Natural killer cell (primary cell): ENCODE measurements around the gene RIMS3. TPM values are rescaled to one million over a fixed set of nuclear protein-coding genes. Genes with fewer than 3 reads are reported as not detected.
"Not testable (repeated sequence)": the region's sequence is repeated elsewhere in the genome, so short reads cannot be mapped to it uniquely, and the experiment has no call there.

ENCODE experiments used
- ATAC-seq, 3 donors: fragments of 150-1000 bp in 2 of 3; fragments of 200-7000 bp in 1 of 3; cut with Tn5 transposase; 1 replicate in 1 of 3; 2 replicates in 2 of 3; pipeline ENCODE4 v1.10.0; 2021; ENCODE audit warnings: mild to moderate bottlenecking in 2 of 3, moderate library complexity in 2 of 3
- DNase-seq, 2 donors: peaks; one replicate each; pipeline versions ENCODE4 v3.0.0 to v3.0.0-alpha.2; 2013 to 2021; ENCODE audit warnings: mixed read lengths in 1 of 2
- H3K27ac ChIP-seq: one replicate; pipeline ENCODE4 v1.5.1; 2013; ENCODE audit warnings: mild to moderate bottlenecking, low read length
- H3K27me3 ChIP-seq: one replicate; pipeline ENCODE4 v1.6.1; 2013; ENCODE audit warnings: low read length; ENCODE audit not compliant: control insufficient read depth, insufficient read depth
- H3K36me3 ChIP-seq: one replicate; pipeline ENCODE4 v1.6.1; 2013; ENCODE audit warnings: low read length; ENCODE audit not compliant: control insufficient read depth, insufficient read depth
- H3K4me1 ChIP-seq: one replicate; pipeline ENCODE4 v1.6.1; 2013; ENCODE audit warnings: low read length; ENCODE audit not compliant: control insufficient read depth, insufficient read depth
- H3K4me3 ChIP-seq: one replicate; pipeline ENCODE4 v1.5.1; 2013; ENCODE audit warnings: low read length
- H3K9me3 ChIP-seq: one replicate; pipeline ENCODE4 v1.6.1; 2013; ENCODE audit warnings: low read length; ENCODE audit not compliant: control insufficient read depth, insufficient read depth
- H3K27ac Mint-ChIP-seq, 2 donors: one replicate each; pipeline ENCODE4 v1.8.0; 2022; ENCODE audit warnings: mild to moderate bottlenecking in 2 of 2, mixed read lengths in 2 of 2, moderate library complexity in 1 of 2
- H3K27me3 Mint-ChIP-seq, 2 donors: one replicate each; pipeline ENCODE4 v1.8.0; 2022; ENCODE audit warnings: low read depth in 2 of 2, mixed read lengths in 2 of 2
- H3K36me3 Mint-ChIP-seq: one replicate; pipeline ENCODE4 v1.8.0; 2022; ENCODE audit warnings: mixed read lengths
- H3K4me1 Mint-ChIP-seq, 2 donors: one replicate each; pipeline ENCODE4 v1.8.0; 2022; ENCODE audit warnings: mixed read lengths in 2 of 2
- H3K4me3 Mint-ChIP-seq: one replicate; pipeline ENCODE4 v1.8.0; 2022; ENCODE audit warnings: mild to moderate bottlenecking, moderate library complexity, mixed read lengths
- H3K9me3 Mint-ChIP-seq, 2 donors: one replicate each; pipeline ENCODE4 v1.8.0; 2022; ENCODE audit warnings: mixed read lengths in 2 of 2
- WGBS: methylation state at CpG from one replicate; pipeline ENCODE4 v1.1.7; 2013; ENCODE audit warnings: missing lambda C conversion rate; ENCODE audit not compliant: insufficient coverage; 5-methylcytosine and 5-hydroxymethylcytosine counted together
- intact Hi-C: fragments of 100-400 bp; cut with micrococcal nuclease; formaldehyde crosslinking; loops from one replicate; pipeline ENCODE4 v1.14.2; 2022
- total RNA-seq, 4 donors: library from RNA; stranded (reverse); fragments of 120-200 nt in 1 of 4; gene quantifications; one replicate each; pipeline versions ENCODE4 v1.2.3 to v1.2.4, GENCODE V29; 2013 to 2022
- TF ChIP-seq, protein P1 (sequence below): fragments of 200-600 bp; IDR thresholded peaks from one replicate; pipeline ENCODE4 v1.8.0; 2022; ENCODE audit warnings: antibody characterized with exemption

The RIMS3 gene
- total RNA-seq, 3 donors from 2014 or later (not counting 1 experiment from before 2014, with no cell fraction given): 0.56 to 2.1 (median 1.1) TPM

DNA sequence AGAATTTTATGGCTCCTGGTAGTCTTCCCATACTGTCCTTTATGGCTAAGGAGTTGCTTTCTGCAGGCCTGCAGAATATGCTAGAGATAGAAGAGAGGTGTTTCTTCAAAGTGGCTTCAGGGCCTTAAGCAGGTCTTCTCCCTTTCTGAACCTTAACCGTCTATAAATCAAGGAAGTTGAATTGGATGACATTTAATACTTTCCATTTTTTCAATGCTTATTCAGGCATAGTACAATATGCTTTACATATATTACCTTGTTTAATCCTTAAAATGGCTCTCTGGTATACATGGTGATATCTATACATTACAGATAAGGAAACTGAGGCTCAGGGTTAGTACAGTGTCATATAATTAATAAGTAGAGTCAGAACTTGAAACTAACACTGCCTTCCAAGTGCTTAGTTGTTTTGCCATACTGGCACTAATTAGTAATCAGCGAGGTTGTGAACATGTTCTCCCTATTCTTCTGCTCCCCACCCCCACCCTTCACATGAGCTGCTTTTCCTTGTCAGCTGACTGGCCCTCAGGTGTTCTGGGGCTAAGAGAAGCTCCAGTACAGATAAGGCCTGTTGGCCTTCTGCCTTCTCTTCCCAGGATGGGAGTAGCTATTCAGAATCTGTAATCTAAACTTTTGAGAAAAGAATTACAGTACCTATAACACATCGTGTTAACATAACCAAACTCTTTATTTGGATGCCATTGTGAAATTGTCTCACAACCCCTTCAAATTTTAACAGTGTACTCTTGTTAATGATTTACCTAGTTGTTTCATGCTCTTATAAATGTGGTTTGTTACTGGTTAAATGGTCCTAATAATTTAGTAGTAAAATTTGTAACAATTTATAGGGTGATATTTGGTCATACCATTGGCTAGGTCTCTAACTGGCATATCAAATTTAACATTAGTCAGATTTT is 39.6 kb upstream of the RIMS3 start:
- H3K36me3 Mint-ChIP-seq: no peaks in the 10 kb centered on the region
- 83% methylated on average over 1 of the region's 3 CpGs for WGBS
- no peak overlapping the region for H3K4me3 Mint-ChIP-seq
- intact Hi-C loops: no loop called here
- Histone ChIP-seq H3K36me3 (no peaks in the 10 kb centered on the region), H3K27me3 (no peaks in the 10 kb centered on the region), H3K4me1 (no peaks in the 10 kb centered on the region), H3K27ac (no peak overlapping the region), H3K9me3 (no peaks in the 10 kb centered on the region), H3K4me3 (no peak overlapping the region)
- no peak overlapping the region for H3K27ac Mint-ChIP-seq
- ATAC-seq: no peak
- H3K9me3 Mint-ChIP-seq: no peaks in the 10 kb centered on the region
- TF ChIP-seq, protein P1, sequence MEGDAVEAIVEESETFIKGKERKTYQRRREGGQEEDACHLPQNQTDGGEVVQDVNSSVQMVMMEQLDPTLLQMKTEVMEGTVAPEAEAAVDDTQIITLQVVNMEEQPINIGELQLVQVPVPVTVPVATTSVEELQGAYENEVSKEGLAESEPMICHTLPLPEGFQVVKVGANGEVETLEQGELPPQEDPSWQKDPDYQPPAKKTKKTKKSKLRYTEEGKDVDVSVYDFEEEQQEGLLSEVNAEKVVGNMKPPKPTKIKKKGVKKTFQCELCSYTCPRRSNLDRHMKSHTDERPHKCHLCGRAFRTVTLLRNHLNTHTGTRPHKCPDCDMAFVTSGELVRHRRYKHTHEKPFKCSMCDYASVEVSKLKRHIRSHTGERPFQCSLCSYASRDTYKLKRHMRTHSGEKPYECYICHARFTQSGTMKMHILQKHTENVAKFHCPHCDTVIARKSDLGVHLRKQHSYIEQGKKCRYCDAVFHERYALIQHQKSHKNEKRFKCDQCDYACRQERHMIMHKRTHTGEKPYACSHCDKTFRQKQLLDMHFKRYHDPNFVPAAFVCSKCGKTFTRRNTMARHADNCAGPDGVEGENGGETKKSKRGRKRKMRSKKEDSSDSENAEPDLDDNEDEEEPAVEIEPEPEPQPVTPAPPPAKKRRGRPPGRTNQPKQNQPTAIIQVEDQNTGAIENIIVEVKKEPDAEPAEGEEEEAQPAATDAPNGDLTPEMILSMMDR: no peak
- no peaks in the 10 kb centered on the region for H3K27me3 Mint-ChIP-seq
- H3K4me1 Mint-ChIP-seq: peaks cover 24 to 40% of the 10 kb centered on the region in 2 donors
- no peak for DNase-seq

DNA sequence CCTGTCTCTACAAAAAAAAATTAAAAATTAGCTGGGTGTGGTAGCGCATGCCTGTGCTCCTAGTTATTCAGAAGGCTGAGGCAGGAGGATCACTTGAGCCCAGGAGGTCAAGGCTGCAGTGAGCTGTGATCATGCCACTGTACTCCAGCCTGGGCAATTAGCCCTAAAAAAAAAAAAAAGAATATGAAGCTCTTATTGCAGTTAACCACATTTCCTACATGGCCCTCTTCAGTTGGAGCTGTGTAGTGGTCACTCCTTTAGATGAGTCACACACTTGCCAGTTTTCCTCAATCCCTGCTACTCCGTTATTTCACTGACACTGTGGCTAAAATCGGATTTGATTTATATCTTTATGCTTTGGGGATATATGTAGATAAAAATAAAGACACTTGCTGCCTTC is 37.8 kb upstream of the RIMS3 start:
- 92% methylated on average over 2 of the region's 3 CpGs for WGBS
- H3K27me3 ChIP-seq: no peaks in the 10 kb centered on the region
- H3K4me1 ChIP-seq: peaks cover 7% of the 10 kb centered on the region
- Mint-ChIP-seq H3K4me1 (peaks cover 20 to 30% of the 10 kb centered on the region in 2 donors), H3K4me3 (no peak overlapping the region), H3K27me3 (no peaks in the 10 kb centered on the region), H3K36me3 (no peaks in the 10 kb centered on the region), H3K27ac (no peak overlapping the region), H3K9me3 (no peaks in the 10 kb centered on the region)
- no peak overlapping the region for H3K27ac ChIP-seq
- no peak overlapping the region for H3K4me3 ChIP-seq
- intact Hi-C loops: no loop called here
- no peak for ATAC-seq
- DNase-seq: no peak
- TF ChIP-seq, protein P1: no peak
- no peaks in the 10 kb centered on the region for H3K9me3 ChIP-seq
- no peaks in the 10 kb centered on the region for H3K36me3 ChIP-seq

DNA sequence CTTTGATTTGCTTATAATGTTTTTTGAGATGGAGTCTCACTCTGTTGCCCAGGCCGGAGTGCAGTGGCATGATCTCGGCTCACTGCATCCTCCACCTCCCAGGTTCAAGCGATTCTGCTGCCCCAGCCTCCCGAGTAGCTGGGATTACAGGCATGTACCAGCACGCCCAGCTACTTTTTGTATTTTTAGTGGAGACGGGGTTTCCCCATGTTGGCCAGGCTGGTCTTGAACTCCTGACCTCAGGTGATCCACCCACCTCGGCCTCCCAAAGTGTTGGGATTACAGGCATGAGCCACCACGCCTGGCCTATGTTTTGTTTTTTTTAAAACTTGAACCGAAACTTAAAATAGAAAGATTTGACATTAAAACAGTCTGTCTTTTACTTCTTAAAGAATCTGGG is 37.3 kb upstream of the RIMS3 start:
- H3K4me1 ChIP-seq, H3K27me3 Mint-ChIP-seq, H3K4me3 ChIP-seq, H3K4me3 Mint-ChIP-seq, H3K27me3 ChIP-seq, intact Hi-C loops, H3K27ac Mint-ChIP-seq, H3K36me3 Mint-ChIP-seq, H3K27ac ChIP-seq, H3K9me3 ChIP-seq, H3K9me3 Mint-ChIP-seq, ATAC-seq, DNase-seq, H3K36me3 ChIP-seq: not testable (repeated sequence)
- H3K4me1 Mint-ChIP-seq: peaks cover 20 to 30% of the 10 kb centered on the region in 2 donors
- 92% methylated on average over 9 of the region's 9 CpGs for WGBS

DNA sequence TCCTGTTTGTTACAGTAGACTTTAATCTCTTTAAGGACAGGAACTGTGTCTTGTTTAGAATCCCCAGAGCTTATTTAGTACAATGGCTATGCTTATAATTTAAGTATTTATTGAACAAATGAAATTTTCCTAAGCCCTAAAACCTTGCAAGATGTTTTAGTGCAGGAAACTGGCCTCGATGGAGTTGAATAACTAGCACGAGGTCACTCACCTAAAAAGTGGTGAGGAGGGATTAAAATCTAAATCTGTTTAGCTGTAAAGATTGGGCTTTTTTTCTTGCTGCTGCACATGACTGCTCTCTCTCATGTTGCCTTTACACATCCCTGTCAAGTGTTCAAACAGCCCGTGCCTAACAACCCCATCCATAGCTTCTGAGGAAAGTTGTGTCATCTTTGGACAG is 36.2 kb upstream of the RIMS3 start:
- TF ChIP-seq, protein P1: no peak
- Histone ChIP-seq H3K27ac (no peak overlapping the region), H3K9me3 (no peaks in the 10 kb centered on the region), H3K27me3 (no peaks in the 10 kb centered on the region), H3K4me3 (no peak overlapping the region), H3K36me3 (no peaks in the 10 kb centered on the region), H3K4me1 (peaks cover 7% of the 10 kb centered on the region)
- H3K4me3 Mint-ChIP-seq: no peak overlapping the region
- peaks cover 29 to 41% of the 10 kb centered on the region in 2 donors for H3K4me1 Mint-ChIP-seq
- ATAC-seq (no peak), DNase-seq (no peak)
- no peaks in the 10 kb centered on the region for H3K36me3 Mint-ChIP-seq
- no peaks in the 10 kb centered on the region for H3K9me3 Mint-ChIP-seq
- intact Hi-C loops: no loop called here
- peak overlapping the region; percentile 29 to 38 for H3K27ac Mint-ChIP-seq
- 62% methylated on average over 3 of the region's 3 CpGs for WGBS
- no peaks in the 10 kb centered on the region for H3K27me3 Mint-ChIP-seq
